MM.1S (cell line): ENCODE results near the gene TBC1D21.

ENCODE experiments used
- DNase-seq: peaks from one replicate; pipeline ENCODE4 v3.0.0-alpha.2; 2015
- H2AFZ ChIP-seq: fragments of 300-600 bp; sonication (generic); 2 replicates; pipeline ENCODE4 v1.6.0; 2016; ENCODE audit warnings: antibody characterized with exemption, low read length
- H3F3A ChIP-seq: fragments of 300-600 bp; sonication (generic); 2 replicates; pipeline ENCODE4 v1.6.1; 2016; ENCODE audit warnings: mild to moderate bottlenecking, antibody characterized with exemption, low read length, moderate library complexity, mixed read lengths; ENCODE audit not compliant: insufficient read depth
- H3K27ac ChIP-seq: fragments of 300-600 bp; sonication (generic); 2 replicates; pipeline ENCODE4 v1.5.1; 2016; ENCODE audit warnings: mild to moderate bottlenecking, low read length
- H3K27me3 ChIP-seq: fragments of 300-600 bp; sonication (generic); replicated peaks from 2 replicates; pipeline ENCODE4 v1.6.0; 2016; ENCODE audit warnings: low read length; ENCODE audit not compliant: insufficient read depth
- H3K36me3 ChIP-seq: fragments of 300-600 bp; sonication (generic); replicated peaks from 2 replicates; pipeline ENCODE4 v1.6.1; 2016; ENCODE audit warnings: mild to moderate bottlenecking, low read length, mixed read lengths; ENCODE audit not compliant: insufficient read depth
- H3K4me1 ChIP-seq: fragments of 300-600 bp; sonication (generic); 2 replicates; pipeline ENCODE4 v1.6.1; 2016; ENCODE audit warnings: low read length, mixed read lengths
- H3K4me2 ChIP-seq: fragments of 300-600 bp; sonication (generic); 2 replicates; pipeline ENCODE4 v1.6.0; 2016; ENCODE audit warnings: low read depth, low read length
- H3K4me3 ChIP-seq: fragments of 300-600 bp; sonication (generic); 2 replicates; pipeline ENCODE4 v1.5.1; 2016; ENCODE audit warnings: low read length, mixed read lengths
- H3K79me2 ChIP-seq: fragments of 300-600 bp; sonication (generic); 2 replicates; pipeline ENCODE4 v1.6.1; 2016; ENCODE audit warnings: mixed run types, low read length, mixed read lengths
- H3K9ac ChIP-seq: fragments of 300-600 bp; sonication (generic); 2 replicates; pipeline ENCODE4 v1.6.1; 2016; ENCODE audit warnings: low read length, mixed read lengths
- H3K9me2 ChIP-seq: fragments of 300-600 bp; sonication (generic); replicated peaks from 2 replicates; pipeline ENCODE4 v1.6.1; 2016; ENCODE audit warnings: mild to moderate bottlenecking, low read length, mixed read lengths; ENCODE audit not compliant: insufficient read depth
- H3K9me3 ChIP-seq: fragments of 300-600 bp; sonication (generic); replicated peaks from 2 replicates; pipeline ENCODE4 v1.6.1; 2016; ENCODE audit warnings: mild to moderate bottlenecking, low read length, mixed read lengths; ENCODE audit not compliant: insufficient read depth
- H4K20me1 ChIP-seq: fragments of 300-600 bp; sonication (generic); 2 replicates; pipeline ENCODE4 v1.6.1; 2016; ENCODE audit warnings: mild to moderate bottlenecking, low read length, moderate library complexity, mixed read lengths; ENCODE audit not compliant: insufficient read depth
- CTCF ChIP-seq: fragments of 300-600 bp; sonication (generic); IDR thresholded peaks from 2 replicates; pipeline ENCODE4 v1.5.1; 2016; ENCODE audit warnings: antibody characterized with exemption, low read length, mixed read lengths
- EZH2 ChIP-seq: fragments of 300-600 bp; sonication (generic); optimal IDR thresholded peaks from 2 replicates; pipeline ENCODE3; 2017; ENCODE audit warnings: low read depth, mild to moderate bottlenecking, antibody characterized with exemption, low read length, mixed read lengths
- EZH2phosphoT487 ChIP-seq: fragments of 300-600 bp; sonication (generic); IDR thresholded peaks from 2 replicates; pipeline ENCODE4 v1.6.1; 2018; ENCODE audit warnings: antibody characterized with exemption, low read length

The TBC1D21 gene

GRCh38 chr15:73881579-73882320 lies 8.4 kb downstream of the TBC1D21 start:
- no peak overlapping the region for H3K4me3 ChIP-seq
- H3K79me2 ChIP-seq: no peaks in the 10 kb centered on the region
- H3K9me2 ChIP-seq: no peaks in the 10 kb centered on the region
- H3K27me3 ChIP-seq: peaks cover 31% of the 10 kb centered on the region
- no peaks in the 10 kb centered on the region for H3F3A ChIP-seq
- no peak overlapping the region for H3K9ac ChIP-seq
- H2AFZ ChIP-seq: no peak overlapping the region
- no peak for DNase-seq
- no peaks in the 10 kb centered on the region for H3K9me3 ChIP-seq
- no peak overlapping the region for H3K27ac ChIP-seq
- no peaks in the 10 kb centered on the region for H4K20me1 ChIP-seq
- no peak overlapping the region for H3K4me2 ChIP-seq
- no peak for TF ChIP-seq EZH2
- H3K36me3 ChIP-seq: no peaks in the 10 kb centered on the region
- H3K4me1 ChIP-seq: no peaks in the 10 kb centered on the region

DNA sequence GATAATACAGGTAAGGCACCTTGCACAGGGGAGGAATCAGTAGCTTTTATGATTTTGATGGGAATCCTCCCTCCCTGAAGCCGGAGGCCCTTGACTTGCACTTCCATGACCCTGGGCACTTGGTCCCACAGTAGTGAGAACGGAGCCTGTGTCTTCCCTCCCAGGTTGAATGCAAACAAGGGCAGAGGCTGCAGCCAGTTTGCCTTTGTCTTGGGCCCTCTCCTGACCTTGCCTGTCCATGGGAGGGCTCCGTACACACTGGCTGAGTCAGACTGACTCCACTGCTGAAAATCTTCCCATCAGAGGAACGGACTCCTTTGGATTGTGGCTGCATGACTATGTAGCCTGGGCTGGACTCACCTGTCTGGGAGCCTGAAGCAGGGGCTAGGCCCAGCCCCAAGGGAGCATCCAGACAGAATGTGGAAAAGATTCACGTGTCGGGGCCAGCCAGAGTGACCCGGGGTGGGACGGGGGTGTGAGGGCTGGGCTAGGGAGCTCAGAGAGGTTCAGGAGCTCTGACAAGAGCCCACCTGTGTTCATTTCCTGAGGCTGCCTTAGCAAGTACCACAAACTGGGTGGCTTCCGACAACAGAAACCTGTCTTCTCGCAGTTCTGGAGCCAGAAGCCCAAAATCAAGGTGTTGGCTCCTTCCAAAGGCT lies 9.5 kb downstream of the TBC1D21 start:
- no peaks in the 10 kb centered on the region for H3F3A ChIP-seq
- no peak for DNase-seq
- H3K36me3 ChIP-seq: no peaks in the 10 kb centered on the region
- H3K9ac ChIP-seq: no peak overlapping the region
- no peak overlapping the region for H3K27ac ChIP-seq
- H3K9me3 ChIP-seq: no peaks in the 10 kb centered on the region
- no peaks in the 10 kb centered on the region for H3K4me1 ChIP-seq
- no peaks in the 10 kb centered on the region for H4K20me1 ChIP-seq
- no peak for TF ChIP-seq EZH2
- TF ChIP-seq CTCF: no peak
- no peak for TF ChIP-seq EZH2phosphoT487
- H3K79me2 ChIP-seq: no peaks in the 10 kb centered on the region
- H3K4me2 ChIP-seq: no peak overlapping the region
- peaks cover 34% of the 10 kb centered on the region for H3K27me3 ChIP-seq
- no peak overlapping the region for H2AFZ ChIP-seq
- no peaks in the 10 kb centered on the region for H3K9me2 ChIP-seq
- no peak overlapping the region for H3K4me3 ChIP-seq

GRCh38 chr15:73884159-73884558 lies 10.8 kb downstream of the TBC1D21 start:
- H3K27me3 ChIP-seq: peaks cover 43% of the 10 kb centered on the region
- H4K20me1 ChIP-seq: no peaks in the 10 kb centered on the region
- no peak for TF ChIP-seq CTCF
- no peak for TF ChIP-seq EZH2phosphoT487
- no peak for TF ChIP-seq EZH2
- H2AFZ ChIP-seq: no peak overlapping the region
- no peaks in the 10 kb centered on the region for H3K4me1 ChIP-seq
- no peaks in the 10 kb centered on the region for H3F3A ChIP-seq
- no peak overlapping the region for H3K9ac ChIP-seq
- no peaks in the 10 kb centered on the region for H3K9me2 ChIP-seq
- H3K4me3 ChIP-seq: no peak overlapping the region
- no peak overlapping the region for H3K27ac ChIP-seq
- no peaks in the 10 kb centered on the region for H3K36me3 ChIP-seq
- no peak overlapping the region for H3K4me2 ChIP-seq
- H3K9me3 ChIP-seq: no peaks in the 10 kb centered on the region
- DNase-seq: no peak
- no peaks in the 10 kb centered on the region for H3K79me2 ChIP-seq
